ENCODE data around the gene NAA40.

Gene NAA40

DNA sequence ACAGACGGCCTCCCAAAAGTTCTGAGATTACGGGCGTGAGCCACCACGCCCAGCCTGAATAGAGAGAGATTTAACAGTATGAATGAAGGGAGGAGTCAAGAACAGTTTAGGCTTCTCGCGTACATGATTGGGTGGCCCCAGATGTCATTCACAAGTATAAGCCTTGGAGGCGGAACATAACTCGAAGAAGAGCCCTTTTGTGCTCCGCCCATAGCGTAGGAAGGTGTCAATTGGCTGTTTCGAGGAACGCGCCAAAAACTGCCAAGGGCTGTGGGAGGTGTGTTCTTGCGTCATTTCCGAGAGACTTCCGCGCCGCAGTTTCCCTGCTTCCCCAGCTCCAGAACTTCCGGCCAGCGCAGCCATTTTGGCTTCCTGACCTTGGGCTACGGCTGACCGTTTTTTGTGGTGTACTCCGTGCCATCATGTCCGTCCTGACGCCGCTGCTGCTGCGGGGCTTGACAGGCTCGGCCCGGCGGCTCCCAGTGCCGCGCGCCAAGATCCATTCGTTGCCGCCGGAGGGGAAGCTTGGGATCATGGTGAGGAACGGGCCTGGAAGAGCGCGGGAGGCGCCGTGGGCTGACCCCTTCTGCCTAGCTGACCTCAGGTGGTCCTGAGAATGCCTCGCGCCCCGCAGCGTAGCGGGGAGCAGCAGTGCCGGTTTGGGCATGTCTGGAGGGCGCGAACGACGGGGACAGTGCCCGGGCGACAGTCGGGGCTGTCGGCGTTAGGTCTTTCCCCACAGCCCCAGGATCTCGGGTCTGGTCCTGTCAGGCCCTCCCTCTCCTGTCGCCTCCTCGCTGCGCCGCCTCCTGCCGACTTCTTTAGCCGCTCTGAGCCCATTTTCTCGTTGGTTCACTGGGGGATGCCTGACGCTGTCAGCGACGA, 35.7 kb downstream of the NAA40 start, which contains the start of gene COX8A (continued):
- TF ChIP-seq, protein P1, sequence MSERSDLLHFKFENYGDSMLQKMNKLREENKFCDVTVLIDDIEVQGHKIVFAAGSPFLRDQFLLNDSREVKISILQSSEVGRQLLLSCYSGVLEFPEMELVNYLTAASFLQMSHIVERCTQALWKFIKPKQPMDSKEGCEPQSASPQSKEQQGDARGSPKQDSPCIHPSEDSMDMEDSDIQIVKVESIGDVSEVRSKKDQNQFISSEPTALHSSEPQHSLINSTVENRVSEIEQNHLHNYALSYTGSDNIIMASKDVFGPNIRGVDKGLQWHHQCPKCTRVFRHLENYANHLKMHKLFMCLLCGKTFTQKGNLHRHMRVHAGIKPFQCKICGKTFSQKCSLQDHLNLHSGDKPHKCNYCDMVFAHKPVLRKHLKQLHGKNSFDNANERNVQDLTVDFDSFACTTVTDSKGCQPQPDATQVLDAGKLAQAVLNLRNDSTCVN (tag by site-specific recombination; optimal IDR thresholded peaks at IDR 0.05) = peak; percentile 44
- TF ChIP-seq ZNF10 (tag by site-specific recombination; IDR thresholded peaks at IDR 0.05) (no peak), SP2 (tag by site-specific recombination; IDR thresholded peaks at IDR 0.05) (peak; percentile 97), SETDB1 (IDR thresholded peaks at IDR 0.05; ENCODE audit: insufficient read length, low read length) (peak; percentile 67), ZBTB20 (tag by site-specific recombination; IDR thresholded peaks at IDR 0.05) (0 out of 2 replicates have a peak, but pooled peaks have one; percentile 18), ZNF561 (tag by site-specific recombination; IDR thresholded peaks at IDR 0.05; ENCODE audit: borderline replicate concordance) (peak; percentile 55; the same call in 1 of the 2 replicates), SP7 (tag by site-specific recombination; IDR thresholded peaks at IDR 0.05) (peak; percentile 60), ZNF776 (tag by site-specific recombination; IDR thresholded peaks at IDR 0.05; ENCODE audit: borderline replicate concordance) (no peak), ZNF585B (tag by site-specific recombination; IDR thresholded peaks at IDR 0.05) (no peak), ZEB2 (tag by site-specific recombination; IDR thresholded peaks at IDR 0.05) (peak; percentile 64), OVOL3 (tag by site-specific recombination; IDR thresholded peaks at IDR 0.05) (no peak), SALL2 (tag by site-specific recombination; IDR thresholded peaks at IDR 0.05; ENCODE audit: borderline replicate concordance) (no peak), ZNF549 (tag by site-specific recombination; IDR thresholded peaks at IDR 0.05) (no peak), ZNF76 (tag by site-specific recombination; IDR thresholded peaks at IDR 0.05; ENCODE audit: borderline replicate concordance, low read depth) (peak; percentile 86), ZNF366 (tag by site-specific recombination; conservative IDR thresholded peaks at IDR 0.05) (peak; percentile 62; the same call in 1 of the 2 replicates), ZNF292 (tag by site-specific recombination; IDR thresholded peaks at IDR 0.05; ENCODE audit: borderline replicate concordance, low read depth) (no peak), BCL11A (tag by site-specific recombination; IDR thresholded peaks at IDR 0.05; ENCODE audit: low read depth) (peak; percentile 93), ZNF623 (tag by site-specific recombination; IDR thresholded peaks at IDR 0.05) (no peak), KLF10 (tag by site-specific recombination; IDR thresholded peaks at IDR 0.05) (peak; percentile 71), ZNF146 (tag by site-specific recombination; IDR thresholded peaks at IDR 0.05) (0 out of 2 replicates have a peak, but pooled peaks have one; percentile 12), GLI4 (tag by site-specific recombination; IDR thresholded peaks at IDR 0.05) (no peak), ZNF785 (tag by site-specific recombination; IDR thresholded peaks at IDR 0.05) (no peak), ZNF530 (tag by site-specific recombination; IDR thresholded peaks at IDR 0.05; ENCODE audit: low read depth) (no peak), ZNF670 (tag by site-specific recombination; IDR thresholded peaks at IDR 0.05; ENCODE audit: low read depth) (no peak), ZNF610 (tag by site-specific recombination; IDR thresholded peaks at IDR 0.05; ENCODE audit: borderline replicate concordance) (no peak), ZNF221 (tag by site-specific recombination; IDR thresholded peaks at IDR 0.05; ENCODE audit: borderline replicate concordance) (no peak)
- TF ChIP-seq, protein P2, sequence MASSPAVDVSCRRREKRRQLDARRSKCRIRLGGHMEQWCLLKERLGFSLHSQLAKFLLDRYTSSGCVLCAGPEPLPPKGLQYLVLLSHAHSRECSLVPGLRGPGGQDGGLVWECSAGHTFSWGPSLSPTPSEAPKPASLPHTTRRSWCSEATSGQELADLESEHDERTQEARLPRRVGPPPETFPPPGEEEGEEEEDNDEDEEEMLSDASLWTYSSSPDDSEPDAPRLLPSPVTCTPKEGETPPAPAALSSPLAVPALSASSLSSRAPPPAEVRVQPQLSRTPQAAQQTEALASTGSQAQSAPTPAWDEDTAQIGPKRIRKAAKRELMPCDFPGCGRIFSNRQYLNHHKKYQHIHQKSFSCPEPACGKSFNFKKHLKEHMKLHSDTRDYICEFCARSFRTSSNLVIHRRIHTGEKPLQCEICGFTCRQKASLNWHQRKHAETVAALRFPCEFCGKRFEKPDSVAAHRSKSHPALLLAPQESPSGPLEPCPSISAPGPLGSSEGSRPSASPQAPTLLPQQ (tag by site-specific recombination; IDR thresholded peaks at IDR 0.05) = peak; percentile 53; the same call in 1 of the 2 replicates
- TF ChIP-seq, protein P3, sequence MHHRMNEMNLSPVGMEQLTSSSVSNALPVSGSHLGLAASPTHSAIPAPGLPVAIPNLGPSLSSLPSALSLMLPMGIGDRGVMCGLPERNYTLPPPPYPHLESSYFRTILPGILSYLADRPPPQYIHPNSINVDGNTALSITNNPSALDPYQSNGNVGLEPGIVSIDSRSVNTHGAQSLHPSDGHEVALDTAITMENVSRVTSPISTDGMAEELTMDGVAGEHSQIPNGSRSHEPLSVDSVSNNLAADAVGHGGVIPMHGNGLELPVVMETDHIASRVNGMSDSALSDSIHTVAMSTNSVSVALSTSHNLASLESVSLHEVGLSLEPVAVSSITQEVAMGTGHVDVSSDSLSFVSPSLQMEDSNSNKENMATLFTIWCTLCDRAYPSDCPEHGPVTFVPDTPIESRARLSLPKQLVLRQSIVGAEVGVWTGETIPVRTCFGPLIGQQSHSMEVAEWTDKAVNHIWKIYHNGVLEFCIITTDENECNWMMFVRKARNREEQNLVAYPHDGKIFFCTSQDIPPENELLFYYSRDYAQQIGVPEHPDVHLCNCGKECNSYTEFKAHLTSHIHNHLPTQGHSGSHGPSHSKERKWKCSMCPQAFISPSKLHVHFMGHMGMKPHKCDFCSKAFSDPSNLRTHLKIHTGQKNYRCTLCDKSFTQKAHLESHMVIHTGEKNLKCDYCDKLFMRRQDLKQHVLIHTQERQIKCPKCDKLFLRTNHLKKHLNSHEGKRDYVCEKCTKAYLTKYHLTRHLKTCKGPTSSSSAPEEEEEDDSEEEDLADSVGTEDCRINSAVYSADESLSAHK (tag by site-specific recombination; IDR thresholded peaks at IDR 0.05) = peak; percentile 91
- TF ChIP-seq, protein P4, sequence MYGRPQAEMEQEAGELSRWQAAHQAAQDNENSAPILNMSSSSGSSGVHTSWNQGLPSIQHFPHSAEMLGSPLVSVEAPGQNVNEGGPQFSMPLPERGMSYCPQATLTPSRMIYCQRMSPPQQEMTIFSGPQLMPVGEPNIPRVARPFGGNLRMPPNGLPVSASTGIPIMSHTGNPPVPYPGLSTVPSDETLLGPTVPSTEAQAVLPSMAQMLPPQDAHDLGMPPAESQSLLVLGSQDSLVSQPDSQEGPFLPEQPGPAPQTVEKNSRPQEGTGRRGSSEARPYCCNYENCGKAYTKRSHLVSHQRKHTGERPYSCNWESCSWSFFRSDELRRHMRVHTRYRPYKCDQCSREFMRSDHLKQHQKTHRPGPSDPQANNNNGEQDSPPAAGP (tag by site-specific recombination; IDR thresholded peaks at IDR 0.05) = peak; percentile 28; the same call in 1 of the 2 replicates
- TF ChIP-seq, protein P5, sequence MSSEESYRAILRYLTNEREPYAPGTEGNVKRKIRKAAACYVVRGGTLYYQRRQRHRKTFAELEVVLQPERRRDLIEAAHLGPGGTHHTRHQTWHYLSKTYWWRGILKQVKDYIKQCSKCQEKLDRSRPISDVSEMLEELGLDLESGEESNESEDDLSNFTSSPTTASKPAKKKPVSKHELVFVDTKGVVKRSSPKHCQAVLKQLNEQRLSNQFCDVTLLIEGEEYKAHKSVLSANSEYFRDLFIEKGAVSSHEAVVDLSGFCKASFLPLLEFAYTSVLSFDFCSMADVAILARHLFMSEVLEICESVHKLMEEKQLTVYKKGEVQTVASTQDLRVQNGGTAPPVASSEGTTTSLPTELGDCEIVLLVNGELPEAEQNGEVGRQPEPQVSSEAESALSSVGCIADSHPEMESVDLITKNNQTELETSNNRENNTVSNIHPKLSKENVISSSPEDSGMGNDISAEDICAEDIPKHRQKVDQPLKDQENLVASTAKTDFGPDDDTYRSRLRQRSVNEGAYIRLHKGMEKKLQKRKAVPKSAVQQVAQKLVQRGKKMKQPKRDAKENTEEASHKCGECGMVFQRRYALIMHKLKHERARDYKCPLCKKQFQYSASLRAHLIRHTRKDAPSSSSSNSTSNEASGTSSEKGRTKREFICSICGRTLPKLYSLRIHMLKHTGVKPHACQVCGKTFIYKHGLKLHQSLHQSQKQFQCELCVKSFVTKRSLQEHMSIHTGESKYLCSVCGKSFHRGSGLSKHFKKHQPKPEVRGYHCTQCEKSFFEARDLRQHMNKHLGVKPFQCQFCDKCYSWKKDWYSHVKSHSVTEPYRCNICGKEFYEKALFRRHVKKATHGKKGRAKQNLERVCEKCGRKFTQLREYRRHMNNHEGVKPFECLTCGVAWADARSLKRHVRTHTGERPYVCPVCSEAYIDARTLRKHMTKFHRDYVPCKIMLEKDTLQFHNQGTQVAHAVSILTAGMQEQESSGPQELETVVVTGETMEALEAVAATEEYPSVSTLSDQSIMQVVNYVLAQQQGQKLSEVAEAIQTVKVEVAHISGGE (tag by site-specific recombination; conservative IDR thresholded peaks at IDR 0.05; ENCODE audit: low read depth) = peak; percentile 95

Measured in HEK293 (cell line).